Endodermal cell (in vitro differentiated cells): ENCODE data around the gene DRD4. TPM values are rescaled to one million over a fixed set of nuclear protein-coding genes. Genes with fewer than 3 reads are reported as not detected.

ENCODE experiments used
- DNase-seq: peaks from one replicate; pipeline ENCODE4 v3.0.0-alpha.2; 2017
- H3K27ac ChIP-seq: 2 replicates; pipeline ENCODE4 v1.5.1; 2013; ENCODE audit warnings: mild to moderate bottlenecking, low read depth, low read length, moderate library complexity
- H3K27me3 ChIP-seq: 2 replicates; pipeline ENCODE4 v1.6.1; 2013; ENCODE audit warnings: mild to moderate bottlenecking, low read length, moderate library complexity; ENCODE audit not compliant: insufficient read depth, control insufficient read depth, poor library complexity, severe bottlenecking
- H3K36me3 ChIP-seq: 2 replicates; pipeline ENCODE4 v1.7.0; 2013; ENCODE audit warnings: mild to moderate bottlenecking, low read length, moderate library complexity; ENCODE audit not compliant: control insufficient read depth, insufficient read depth
- H3K4me1 ChIP-seq: one replicate; pipeline ENCODE4 v1.7.0; 2013; ENCODE audit warnings: low read length; ENCODE audit not compliant: control insufficient read depth, insufficient read depth
- H3K4me3 ChIP-seq: 2 replicates; pipeline ENCODE4 v1.5.1; 2013; ENCODE audit warnings: mild to moderate bottlenecking, low read length, moderate library complexity
- H3K9ac ChIP-seq: 2 replicates; pipeline ENCODE4 v1.6.1; 2013; ENCODE audit warnings: mild to moderate bottlenecking, low read length, moderate library complexity; ENCODE audit not compliant: poor library complexity, severe bottlenecking; ENCODE audit errors: extremely low read depth
- H3K9me3 ChIP-seq: 2 replicates; pipeline ENCODE4 v1.6.1; 2013; ENCODE audit warnings: mild to moderate bottlenecking, low read length, moderate library complexity; ENCODE audit not compliant: control insufficient read depth
- H3K27ac Mint-ChIP-seq: 2 replicates; pipeline ENCODE4 v1.8.0; 2020; ENCODE audit warnings: mixed read lengths
- H3K27me3 Mint-ChIP-seq: 2 replicates; pipeline ENCODE4 v1.8.0; 2021; ENCODE audit warnings: mild to moderate bottlenecking, mixed read lengths; ENCODE audit not compliant: insufficient read depth
- H3K36me3 Mint-ChIP-seq: 2 replicates; pipeline ENCODE4 v1.8.0; 2020; ENCODE audit warnings: low read depth, mixed read lengths
- H3K4me1 Mint-ChIP-seq: 2 replicates; pipeline ENCODE4 v1.8.0; 2020; ENCODE audit warnings: mixed read lengths
- H3K4me3 Mint-ChIP-seq: 2 replicates; pipeline ENCODE4 v1.8.0; 2020; ENCODE audit warnings: mild to moderate bottlenecking, moderate library complexity, mixed read lengths
- H3K9me3 Mint-ChIP-seq: 2 replicates; pipeline ENCODE4 v1.8.0; 2020; ENCODE audit warnings: mild to moderate bottlenecking, mixed read lengths
- CTCF ChIP-seq: fragments of 200-600 bp; sonication (generic); conservative IDR thresholded peaks from 2 replicates; pipeline ENCODE4 v1.5.0; 2021; ENCODE audit warnings: antibody characterized with exemption, mild to moderate bottlenecking
- WGBS, 2 experiments: methylation state at CpG; one replicate each; pipeline versions ENCODE4 v1.1.5 to v1.1.7; 2013; ENCODE audit warnings: missing lambda C conversion rate in 2 of 2, mixed read lengths in 1 of 2; ENCODE audit not compliant: insufficient coverage in 1 of 2, insufficient read length in 1 of 2; 5-methylcytosine and 5-hydroxymethylcytosine counted together
- total RNA-seq, 2 donors: library from RNA; stranded (reverse); fragmentation: NEBNext Ultra II Directional in 1 of 2; extraction: Animal tissue kit (Norgen Biotek cat#: 25700) in 1 of 2; gene quantifications; 2 replicates in 1 of 2; 3 replicates in 1 of 2; pipeline ENCODE4 v1.2.1, GENCODE V29; 2021

Gene DRD4
- total RNA-seq, 2 donors from 2014 or later, result 1.8 to 2.7 TPM

- Histone ChIP-seq H3K36me3 (peaks cover 26% of the 10 kb centered on the region), H3K9me3 (no peaks in the 10 kb centered on the region), H3K4me1 (no peaks in the 10 kb centered on the region), H3K27me3 (no peaks in the 10 kb centered on the region), H3K4me3 (no peak overlapping the region), H3K9ac (no peak overlapping the region), H3K27ac (no peak overlapping the region)
- H3K36me3 Mint-ChIP-seq, result peaks cover 31% of the 10 kb centered on the region
- H3K27ac Mint-ChIP-seq, result no peak overlapping the region
- no peaks in the 10 kb centered on the region for H3K4me1 Mint-ChIP-seq
- TF ChIP-seq CTCF, result no peak
- H3K4me3 Mint-ChIP-seq, result no peak overlapping the region
- 94 to 96% methylated on average over 8 to 15 of the region's 15 CpGs for WGBS, 2 experiments
- H3K9me3 Mint-ChIP-seq, result no peaks in the 10 kb centered on the region
- no peaks in the 10 kb centered on the region for H3K27me3 Mint-ChIP-seq
- DNase-seq, result no peak
Observed at GRCh38 chr11:665062-665703, 28.1 kb downstream of the DRD4 start.

- DNase-seq, result no peak
- Histone ChIP-seq H3K27ac (no peak overlapping the region), H3K27me3 (no peaks in the 10 kb centered on the region), H3K4me3 (no peak overlapping the region), H3K9ac (no peak overlapping the region), H3K4me1 (no peaks in the 10 kb centered on the region), H3K9me3 (no peaks in the 10 kb centered on the region), H3K36me3 (peaks cover 22% of the 10 kb centered on the region)
- Mint-ChIP-seq H3K9me3 (no peaks in the 10 kb centered on the region), H3K36me3 (peaks cover 33% of the 10 kb centered on the region), H3K27me3 (no peaks in the 10 kb centered on the region), H3K4me3 (no peak overlapping the region), H3K4me1 (no peaks in the 10 kb centered on the region), H3K27ac (peak overlapping the region; percentile 64)
- WGBS, 2 experiments, result 93% methylated on average over 8 to 11 of the region's 11 CpGs
- TF ChIP-seq CTCF, result no peak
Observed at GRCh38 chr11:665704-666281, 28.7 kb downstream of the DRD4 start.

- H3K27ac Mint-ChIP-seq, result no peak overlapping the region
- Histone ChIP-seq H3K27ac (no peak overlapping the region), H3K36me3 (peaks cover 34% of the 10 kb centered on the region), H3K27me3 (no peaks in the 10 kb centered on the region), H3K4me3 (no peak overlapping the region), H3K9me3 (no peaks in the 10 kb centered on the region), H3K9ac (no peak overlapping the region), H3K4me1 (no peaks in the 10 kb centered on the region)
- no peak overlapping the region for H3K4me3 Mint-ChIP-seq
- H3K36me3 Mint-ChIP-seq, result peaks cover 54% of the 10 kb centered on the region
- no peaks in the 10 kb centered on the region for H3K27me3 Mint-ChIP-seq
- no peak for TF ChIP-seq CTCF
- WGBS, 2 experiments, result 81 to 90% methylated on average over 4 to 8 of the region's 8 CpGs
- no peaks in the 10 kb centered on the region for H3K4me1 Mint-ChIP-seq
- H3K9me3 Mint-ChIP-seq, result no peaks in the 10 kb centered on the region
- DNase-seq, result no peak
Observed at GRCh38 chr11:673866-674265, 36.8 kb downstream of the DRD4 start.
